Body of pancreas (tissue), 4 donors: ENCODE measurements around the gene PNKP.

Source experiments
- POLR2A ChIP-seq, 3 donors: fragments of 450-650 bp; IDR thresholded peaks; one replicate each; pipeline ENCODE4 v1.6.1; 2016; ENCODE audit warnings: antibody characterized with exemption in 3 of 3, mild to moderate bottlenecking in 2 of 3
- TF ChIP-seq, protein P1 (sequence below), 7 experiments: fragments of 450-650 bp in 4 of 7; fragments of 200-600 bp in 3 of 7; sonication (generic) in 3 of 7; IDR thresholded peaks; one replicate each; pipeline ENCODE4 v1.5.1; 2016 to 2019; ENCODE audit warnings: antibody characterized with exemption in 7 of 7

DNA sequence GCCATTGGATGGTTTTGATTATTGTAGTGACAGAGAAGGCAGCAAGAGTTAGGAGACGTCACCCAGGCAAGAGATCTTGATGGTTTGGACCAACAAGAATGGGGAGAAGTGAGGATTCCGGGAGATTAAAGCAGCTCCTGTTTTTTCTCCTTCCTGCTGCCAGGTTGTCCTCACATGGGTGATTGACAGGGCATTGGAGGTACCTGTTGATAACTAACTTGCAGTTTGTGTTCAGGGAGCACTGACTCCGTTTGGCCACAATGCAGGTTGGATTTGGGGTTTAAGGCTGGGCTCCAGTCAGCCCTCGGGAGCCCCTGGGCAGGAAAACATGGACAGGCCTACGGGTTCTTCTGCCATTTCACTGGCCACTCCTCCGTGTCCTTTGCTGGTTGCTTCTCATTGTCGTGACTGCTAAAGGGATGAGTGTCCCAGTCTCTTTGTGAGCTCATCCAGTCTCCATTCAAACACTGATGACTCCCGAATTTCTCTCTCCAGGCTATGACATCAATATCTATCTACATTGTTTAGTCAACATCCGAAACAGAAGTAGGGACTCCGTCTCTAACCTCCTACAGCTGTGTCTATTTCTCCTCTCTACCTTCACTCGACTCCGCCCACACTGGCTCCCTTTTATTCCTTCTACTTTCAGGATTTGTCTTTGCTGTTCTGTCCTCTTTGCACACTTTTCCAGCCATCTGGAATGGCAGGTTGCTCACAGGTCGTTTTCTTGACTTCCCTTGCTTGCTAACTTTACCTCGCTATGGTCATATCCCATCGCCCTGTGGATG is 17.7 kb downstream of the PNKP start:
- TF ChIP-seq, protein P1, sequence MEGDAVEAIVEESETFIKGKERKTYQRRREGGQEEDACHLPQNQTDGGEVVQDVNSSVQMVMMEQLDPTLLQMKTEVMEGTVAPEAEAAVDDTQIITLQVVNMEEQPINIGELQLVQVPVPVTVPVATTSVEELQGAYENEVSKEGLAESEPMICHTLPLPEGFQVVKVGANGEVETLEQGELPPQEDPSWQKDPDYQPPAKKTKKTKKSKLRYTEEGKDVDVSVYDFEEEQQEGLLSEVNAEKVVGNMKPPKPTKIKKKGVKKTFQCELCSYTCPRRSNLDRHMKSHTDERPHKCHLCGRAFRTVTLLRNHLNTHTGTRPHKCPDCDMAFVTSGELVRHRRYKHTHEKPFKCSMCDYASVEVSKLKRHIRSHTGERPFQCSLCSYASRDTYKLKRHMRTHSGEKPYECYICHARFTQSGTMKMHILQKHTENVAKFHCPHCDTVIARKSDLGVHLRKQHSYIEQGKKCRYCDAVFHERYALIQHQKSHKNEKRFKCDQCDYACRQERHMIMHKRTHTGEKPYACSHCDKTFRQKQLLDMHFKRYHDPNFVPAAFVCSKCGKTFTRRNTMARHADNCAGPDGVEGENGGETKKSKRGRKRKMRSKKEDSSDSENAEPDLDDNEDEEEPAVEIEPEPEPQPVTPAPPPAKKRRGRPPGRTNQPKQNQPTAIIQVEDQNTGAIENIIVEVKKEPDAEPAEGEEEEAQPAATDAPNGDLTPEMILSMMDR (IDR thresholded peaks at IDR 0.05): no peak
- no peak for TF ChIP-seq POLR2A (IDR thresholded peaks at IDR 0.05)
